HG02938 (cell line): ENCODE measurements around the gene TMEM140.
A peak's percentile ranks its signal among the peaks of the same experiment; 100 is the strongest.
"Not testable (repeated sequence)": the region's sequence is repeated elsewhere in the genome, so short reads cannot be mapped to it uniquely, and the experiment has no call there.

Source experiments
- ATAC-seq: cut with Tn5 transposase; IDR thresholded peaks from one replicate; pipeline ENCODE4 v1.9.1; 2021; ENCODE audit warnings: mild to moderate bottlenecking, moderate library complexity; ENCODE audit not compliant: unreplicated experiment

Gene TMEM140

DNA sequence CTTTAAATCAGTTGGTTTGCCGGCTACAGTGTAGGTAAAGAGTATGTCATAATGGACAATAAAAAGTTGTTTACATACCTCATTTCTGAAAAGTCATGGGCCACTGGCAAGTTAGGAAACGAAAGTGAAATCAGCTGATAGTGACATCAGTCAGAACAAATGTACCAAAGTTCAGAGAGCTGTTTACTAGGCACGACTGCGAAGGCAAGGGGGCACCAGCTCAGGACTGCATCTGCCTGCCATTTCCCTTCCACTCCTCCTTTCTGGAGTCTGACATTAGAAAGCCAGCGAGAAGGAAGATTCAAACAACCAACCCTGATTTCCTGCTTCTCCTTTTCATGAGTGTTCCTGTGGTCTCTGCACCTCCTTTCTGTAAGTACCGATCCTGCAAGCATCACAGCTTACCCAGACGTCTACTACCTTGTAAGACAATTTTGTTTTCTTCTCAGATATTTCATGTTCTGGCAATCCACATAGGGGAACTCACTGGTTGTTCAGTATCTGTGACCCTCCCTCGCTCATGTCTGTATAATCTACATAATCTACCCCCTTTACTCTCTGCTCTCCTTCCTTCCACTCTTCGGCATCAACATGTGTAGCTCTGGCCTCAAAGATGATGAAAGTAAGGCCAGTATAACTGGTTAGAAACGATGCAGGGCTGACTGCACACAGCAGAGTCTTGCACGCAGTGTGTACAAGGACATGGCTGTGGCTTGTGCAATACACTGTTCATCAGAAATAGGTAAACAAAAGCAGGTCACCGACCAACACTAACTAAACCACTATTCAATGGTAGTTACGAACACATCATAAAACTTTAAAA lies at the start of gene TMEM140:
Gene TMEM140 (plus strand): TSS at position 174 of the 823 bp plus-strand sequence. CDS start 16,370 bp downstream, outside the sequence.
- ATAC-seq, result peak; percentile 63

GRCh38 chr7:135098391-135098790 lies 49.5 kb upstream of the TMEM140 start:
- no peak for ATAC-seq

DNA sequence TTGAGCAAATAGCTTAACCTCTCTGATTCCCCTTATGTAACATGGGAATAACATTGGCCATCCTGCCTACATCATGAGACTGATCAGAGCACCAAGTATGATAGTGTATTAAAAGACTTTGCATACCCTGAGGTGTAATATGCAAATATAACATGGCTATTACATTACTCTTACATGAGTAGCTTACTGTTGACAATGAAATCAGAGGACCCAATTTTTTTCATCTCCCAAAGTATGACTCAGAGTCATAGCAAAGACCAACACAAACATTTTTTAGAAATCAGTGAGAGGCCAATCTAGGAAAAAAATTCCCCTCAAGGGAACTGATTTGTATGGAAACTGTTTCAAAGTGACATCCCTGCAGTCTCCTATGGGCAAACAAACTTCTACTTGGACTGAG lies 47.0 kb upstream of the TMEM140 start:
- ATAC-seq, result no peak

- ATAC-seq, result peak; percentile 97
Measured at GRCh38 chr7:135102372-135102771, 45.5 kb upstream of the TMEM140 start.

DNA sequence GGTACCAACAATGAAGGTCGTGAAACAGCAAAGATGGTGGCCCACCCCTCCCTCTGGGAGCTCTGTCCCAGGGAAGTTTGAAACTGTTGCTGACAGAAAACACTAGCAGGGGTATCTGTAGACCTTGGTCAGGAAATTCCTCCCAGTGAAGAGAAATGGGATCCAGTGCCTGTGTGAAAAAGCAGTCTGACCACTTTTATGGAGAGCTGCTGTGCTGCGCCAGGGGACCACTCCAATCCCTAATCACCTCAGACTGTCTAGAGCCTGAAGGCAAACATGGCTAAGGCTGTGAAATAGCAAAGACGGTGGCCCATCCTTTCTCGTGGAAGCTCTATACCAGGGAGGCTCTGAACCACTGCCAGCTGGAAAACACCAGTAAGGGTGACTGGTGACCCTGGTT lies 38.3 kb upstream of the TMEM140 start:
- no peak for ATAC-seq

- no peak for ATAC-seq
Measured at GRCh38 chr7:135109976-135110375, 37.9 kb upstream of the TMEM140 start.

GRCh38 chr7:135111379-135111778 lies 36.5 kb upstream of the TMEM140 start:
- ATAC-seq, result no peak

DNA sequence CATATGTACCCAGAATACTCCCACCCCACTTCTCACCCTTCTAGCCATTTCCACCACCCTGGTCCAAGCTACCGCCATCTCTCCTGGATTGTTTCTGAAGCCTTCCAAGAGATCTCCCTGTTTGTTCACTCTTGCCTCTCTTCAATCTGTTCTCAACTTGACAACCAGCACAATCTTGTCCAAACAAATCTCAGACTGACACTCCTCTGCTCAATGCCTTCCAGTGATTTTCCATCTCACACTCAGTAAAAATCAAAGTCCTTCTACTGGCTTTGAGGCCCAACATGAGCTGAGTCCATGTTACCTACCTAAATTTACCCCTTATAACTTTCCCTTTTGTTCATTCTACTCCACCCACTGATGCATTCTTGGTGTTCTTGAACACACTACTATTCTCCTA lies 33.2 kb upstream of the TMEM140 start:
- ATAC-seq, result no peak

- no peak for ATAC-seq
Measured at GRCh38 chr7:135117096-135117495, 30.8 kb upstream of the TMEM140 start.

DNA sequence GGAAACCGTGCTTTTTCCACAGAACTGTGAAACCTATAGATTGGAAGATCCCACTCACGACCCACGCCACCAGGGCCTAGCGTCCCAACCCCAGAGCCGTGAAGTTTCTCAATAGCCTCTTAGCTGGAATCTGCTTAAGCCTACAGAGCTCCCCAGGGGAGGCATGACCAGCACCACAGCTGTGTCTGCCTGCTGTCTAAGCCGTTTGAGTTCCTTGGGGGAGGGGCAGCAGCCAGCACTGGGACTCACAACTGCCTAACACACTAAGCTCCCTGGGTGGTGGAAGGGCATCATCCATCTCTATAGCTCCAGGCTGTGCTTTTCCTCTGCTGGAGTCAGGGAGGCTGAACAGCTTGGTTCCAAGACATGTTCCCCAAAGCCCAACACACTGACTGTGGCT lies 26.0 kb upstream of the TMEM140 start:
- ATAC-seq, result no peak

DNA sequence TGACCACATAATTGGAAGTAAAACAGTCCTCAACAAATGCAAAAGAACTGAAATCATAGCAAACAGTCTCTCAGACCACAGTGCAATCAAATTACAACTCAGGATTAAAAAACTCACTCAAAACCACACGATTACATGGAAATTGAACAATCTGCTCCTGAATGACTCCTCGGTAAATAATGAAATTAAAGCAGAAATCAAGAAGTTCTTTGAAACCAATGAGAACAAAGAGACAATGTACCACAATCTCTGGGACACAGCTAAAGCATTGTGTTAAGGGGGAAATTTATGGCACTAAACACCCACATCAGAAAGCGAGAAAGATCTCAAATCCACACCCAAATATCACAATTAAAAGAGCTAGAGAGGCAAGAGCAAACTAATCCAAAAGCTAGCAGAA lies 23.2 kb upstream of the TMEM140 start:
- ATAC-seq, result not testable (repeated sequence)

DNA sequence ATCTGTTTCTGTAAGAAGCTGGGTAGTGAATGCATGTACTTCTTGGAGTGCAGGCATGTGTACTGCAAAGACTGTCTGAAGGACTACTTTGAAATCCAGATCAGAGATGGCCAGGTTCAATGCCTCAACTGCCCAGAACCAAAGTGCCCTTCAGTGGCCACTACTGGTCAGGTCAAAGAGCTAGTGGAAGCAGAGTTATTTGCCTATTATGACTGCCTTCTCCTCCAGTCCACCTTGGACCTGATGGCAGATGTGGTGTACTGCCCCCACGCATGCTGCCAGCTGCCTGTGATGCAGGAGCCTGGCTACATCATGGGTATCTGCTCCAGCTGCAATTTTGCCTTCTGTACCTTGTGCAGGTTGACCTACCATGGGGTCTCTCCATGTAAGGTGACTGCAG lies 18.9 kb upstream of the TMEM140 start:
- ATAC-seq, result no peak

- ATAC-seq, result no peak
Measured at GRCh38 chr7:135129579-135129978, 18.3 kb upstream of the TMEM140 start.

GRCh38 chr7:135143885-135144668 lies 3.8 kb upstream of the TMEM140 start:
- no peak for ATAC-seq

GRCh38 chr7:135147341-135147898 lies 452 bp upstream of the TMEM140 start:
- ATAC-seq, result no peak

- ATAC-seq, result no peak
Measured at GRCh38 chr7:135150072-135150782, 2.4 kb downstream of the TMEM140 start.

DNA sequence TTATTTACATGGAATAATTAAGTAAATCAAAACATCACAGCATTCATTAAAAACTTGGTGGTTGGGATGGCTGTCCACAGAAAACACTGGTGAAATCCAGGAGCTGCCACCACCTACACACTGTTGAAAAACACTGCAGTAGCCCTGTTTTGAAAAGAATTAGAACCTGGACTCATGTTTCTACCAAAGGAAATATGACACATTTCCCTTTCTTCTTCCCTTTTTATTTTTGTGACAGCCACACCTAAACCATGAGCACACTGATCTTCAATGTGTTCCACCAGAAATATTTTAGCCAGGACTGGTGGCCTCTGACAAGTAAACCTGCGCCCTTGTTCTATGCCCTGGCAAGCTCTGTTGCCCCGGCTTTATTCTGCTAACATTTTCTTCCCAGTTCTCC lies 3.3 kb downstream of the TMEM140 start:
- ATAC-seq, result no peak

GRCh38 chr7:135151533-135151932 lies 3.7 kb downstream of the TMEM140 start:
- no peak for ATAC-seq

GRCh38 chr7:135152442-135152841 lies 4.6 kb downstream of the TMEM140 start:
- no peak for ATAC-seq

DNA sequence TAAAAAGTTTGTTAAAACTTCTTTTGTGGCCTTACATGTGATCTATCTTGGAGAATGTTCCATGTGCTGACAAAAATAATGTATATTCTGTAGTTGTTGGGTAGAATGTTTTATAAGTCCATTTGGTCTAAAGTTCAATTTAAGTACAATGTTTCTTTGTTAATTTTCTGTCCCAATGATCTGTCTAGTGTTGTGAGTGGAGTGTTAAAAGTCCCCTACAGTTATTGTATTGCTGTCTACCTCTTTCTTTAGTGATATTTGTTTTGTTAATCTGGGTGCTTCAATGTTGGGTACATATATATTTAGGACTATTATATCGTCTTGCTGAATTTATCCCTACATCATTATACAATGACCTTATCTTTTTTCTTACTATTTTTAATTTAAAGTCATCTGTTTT lies 6.9 kb downstream of the TMEM140 start:
- no peak for ATAC-seq

- ATAC-seq, result no peak
Measured at GRCh38 chr7:135156290-135156689, 8.4 kb downstream of the TMEM140 start.
